ENCODE results near the gene FBXO33. TPM values are rescaled to one million over a fixed set of nuclear protein-coding genes. Genes with fewer than 3 reads are reported as not detected.

FBXO33 gene
- total and polyA plus RNA-seq, 9 donors, result 5.4 to 22.2 (median 9.0) TPM

GRCh38 chr14:39351708-39352107 is 80.5 kb downstream of the FBXO33 start:
- Histone ChIP-seq H3K4me1 (ENCODE audit: insufficient read depth) (no peaks in the 10 kb centered on the region), H3K4me3 (no peak overlapping the region), H3K27ac (no peak overlapping the region), H3K27me3 (no peaks in the 10 kb centered on the region), H3K9me3 (no peaks in the 10 kb centered on the region), H3K36me3 (no peaks in the 10 kb centered on the region)
- intact Hi-C loops (cut with DNase I), result no loop called here
- no peak for TF ChIP-seq EP300 (IDR thresholded peaks at IDR 0.05)
- TF ChIP-seq POLR2A (IDR thresholded peaks at IDR 0.05), result no peak
- TF ChIP-seq CTCF (IDR thresholded peaks at IDR 0.05), result no peak
- 98% methylated on average over 9 of the region's 9 CpGs for WGBS, 3 donors
- DNase-seq, result no peak

GRCh38 chr14:39350866-39351265 is 81.4 kb downstream of the FBXO33 start:
- intact Hi-C loops (cut with DNase I), result no loop called here
- H3K4me3 ChIP-seq, result no peak overlapping the region
- no peak for DNase-seq
- TF ChIP-seq EP300 (IDR thresholded peaks at IDR 0.05) (no peak), POLR2A (IDR thresholded peaks at IDR 0.05) (no peak), CTCF (IDR thresholded peaks at IDR 0.05) (no peak)
- no peaks in the 10 kb centered on the region for H3K27me3 ChIP-seq
- H3K36me3 ChIP-seq, result no peaks in the 10 kb centered on the region
- H3K27ac ChIP-seq, result no peak overlapping the region
- 85 to 88% (median 86%) methylated on average over 3 of the region's 3 CpGs for WGBS, 3 donors
- no peaks in the 10 kb centered on the region for H3K9me3 ChIP-seq
- no peaks in the 10 kb centered on the region for H3K4me1 ChIP-seq (ENCODE audit: insufficient read depth)

Other genes starting within 250 kb of the FBXO33 start
- 10 to 100 TPM; 12.5 to 21.9 (median 20.1) TPM for gene MIA2, start 198.5 kb downstream of the FBXO33 start, total RNA-seq
- gene MIA2, start 198.5 kb downstream of the FBXO33 start, polyA plus RNA-seq, result 10 to 100 TPM; 11.7 to 15.5 TPM

Measured in ovary (tissue), 9 donors.